Activated T-helper 17 cell treated with anti-CD3 and anti-CD28 coated beads, Interleukin-2, amount 50 U/mL, for 72 hours (primary cell): Measurements from ENCODE around the gene EGLN1. TPM values are rescaled to one million over a fixed set of nuclear protein-coding genes. Genes with fewer than 3 reads are reported as not detected.
"Not testable (repeated sequence)": the region's sequence is repeated elsewhere in the genome, so short reads cannot be mapped to it uniquely, and the experiment has no call there.

Experiments
- ATAC-seq: fragments of 150-1000 bp; cut with Tn5 transposase; replicated peaks from 2 replicates; pipeline ENCODE4 v1.10.0; 2021; ENCODE audit warnings: mild to moderate bottlenecking, moderate library complexity
- H3K27ac Mint-ChIP-seq: one replicate; pipeline ENCODE4 v1.8.0; 2022; ENCODE audit warnings: mixed read lengths
- H3K27me3 Mint-ChIP-seq: one replicate; pipeline ENCODE4 v1.8.0; 2022; ENCODE audit warnings: mixed read lengths
- H3K36me3 Mint-ChIP-seq: one replicate; pipeline ENCODE4 v1.8.0; 2022; ENCODE audit warnings: low read depth, mild to moderate bottlenecking, mixed read lengths
- H3K4me1 Mint-ChIP-seq: one replicate; pipeline ENCODE4 v1.8.0; 2022; ENCODE audit warnings: mixed read lengths
- H3K4me3 Mint-ChIP-seq: one replicate; pipeline ENCODE4 v1.8.0; 2022; ENCODE audit warnings: mild to moderate bottlenecking, mixed read lengths
- H3K9me3 Mint-ChIP-seq: one replicate; pipeline ENCODE4 v1.8.0; 2022; ENCODE audit warnings: mixed read lengths
- total RNA-seq, 2 donors: library from RNA; stranded (reverse); gene quantifications; one replicate each; pipeline ENCODE4 v1.2.3, GENCODE V29; 2022

EGLN1 gene
- total RNA-seq, 2 donors from 2014 or later = 26.5 to 27.3 TPM

DNA sequence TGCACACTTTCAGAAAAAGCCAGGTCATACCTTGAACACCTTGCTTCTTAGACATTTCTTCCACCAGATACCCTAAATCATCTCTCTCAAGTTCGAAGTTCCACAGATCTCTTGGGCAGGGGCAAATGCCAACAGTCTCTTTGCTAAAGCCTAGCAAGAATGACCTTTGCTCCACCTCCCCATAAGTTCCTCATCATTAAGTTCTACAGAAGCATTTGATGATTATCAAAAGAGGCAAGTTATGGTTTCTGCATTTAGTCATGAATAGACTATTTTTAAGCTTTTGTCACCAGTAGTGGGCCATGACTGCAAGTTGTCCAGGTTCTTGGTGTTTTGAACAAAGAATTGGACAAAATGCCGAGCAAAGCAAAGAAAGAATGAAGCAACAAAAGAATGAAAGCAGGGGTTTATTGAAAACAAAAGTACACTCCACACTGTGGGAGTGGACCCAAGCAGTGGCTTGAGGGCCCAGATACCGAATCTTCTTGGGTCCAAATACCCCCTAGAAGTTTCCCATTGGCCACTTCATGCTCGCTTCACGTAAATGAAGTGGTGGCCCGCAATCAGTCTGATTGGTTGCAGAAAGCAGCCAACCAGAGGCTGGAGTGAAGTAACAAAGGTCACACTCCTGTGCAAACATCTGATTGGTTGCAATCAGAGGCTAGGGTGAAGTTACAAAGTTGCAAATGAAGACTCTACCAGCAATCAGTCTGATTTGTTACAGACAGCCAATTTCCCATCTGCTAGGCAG, 9.8 kb upstream of the EGLN1 start:
- Mint-ChIP-seq H3K27me3 (peaks cover 12% of the 10 kb centered on the region), H3K4me3 (no peak overlapping the region), H3K27ac (no peak overlapping the region), H3K4me1 (no peaks in the 10 kb centered on the region), H3K36me3 (no peaks in the 10 kb centered on the region), H3K9me3 (no peaks in the 10 kb centered on the region)
- no peak for ATAC-seq

DNA sequence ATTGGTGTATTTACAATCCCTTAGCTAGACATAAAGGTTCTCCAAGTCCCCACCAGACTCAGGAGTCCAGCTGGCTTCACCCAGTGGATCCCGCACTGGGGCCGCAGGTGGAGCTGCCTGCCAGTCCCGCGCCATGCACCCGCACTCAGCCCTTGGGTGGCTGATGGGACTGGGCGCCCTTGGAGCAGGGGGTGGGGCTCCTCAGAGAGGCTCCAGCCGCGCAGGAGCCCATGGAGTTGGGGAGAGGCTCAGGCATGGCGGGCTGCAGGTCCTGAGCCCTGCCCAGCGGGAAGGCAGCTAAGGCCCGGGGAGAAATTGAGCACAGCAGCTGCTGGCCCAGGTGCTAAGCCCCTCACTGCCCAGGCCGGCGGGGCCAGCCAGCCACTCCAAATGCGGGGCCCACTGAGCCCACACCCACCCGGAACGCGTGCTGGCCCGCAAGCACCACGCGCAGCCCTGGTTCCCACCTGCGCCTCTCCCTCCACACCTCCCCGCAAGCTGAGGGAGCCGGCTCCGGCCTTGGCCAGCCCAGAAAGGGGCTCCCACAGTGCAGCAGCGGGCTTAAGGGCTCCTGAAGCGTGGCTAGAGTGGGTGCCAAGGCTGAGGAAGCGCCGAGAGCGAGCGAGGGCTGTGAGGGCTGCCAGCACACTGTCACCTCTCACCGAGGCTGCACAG, 8.7 kb upstream of the EGLN1 start:
- H3K27me3 Mint-ChIP-seq, H3K36me3 Mint-ChIP-seq, H3K4me1 Mint-ChIP-seq, ATAC-seq, H3K4me3 Mint-ChIP-seq, H3K27ac Mint-ChIP-seq, H3K9me3 Mint-ChIP-seq: not testable (repeated sequence)

DNA sequence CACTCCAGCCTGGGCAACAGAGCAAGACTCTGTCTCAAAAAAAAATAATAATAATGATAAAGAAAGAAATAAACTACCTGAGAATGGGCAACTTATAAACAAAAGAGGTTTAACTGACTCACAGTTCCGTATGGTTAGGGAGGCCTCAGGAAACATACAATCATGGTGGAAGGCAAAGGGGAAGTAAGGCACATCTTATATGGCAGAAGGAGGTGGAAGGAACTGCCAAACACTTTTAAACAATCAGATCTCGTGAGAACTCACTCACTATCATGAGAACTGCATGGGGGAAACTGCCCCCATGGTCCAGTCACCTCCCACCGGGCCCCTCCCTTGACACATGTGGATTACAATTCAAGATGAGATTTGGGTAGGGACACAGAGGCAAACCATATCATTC, 6.3 kb upstream of the EGLN1 start:
- ATAC-seq = no peak
- Mint-ChIP-seq H3K4me1 (no peaks in the 10 kb centered on the region), H3K27me3 (peaks cover 4% of the 10 kb centered on the region), H3K36me3 (no peaks in the 10 kb centered on the region), H3K4me3 (no peak overlapping the region), H3K27ac (no peak overlapping the region), H3K9me3 (no peaks in the 10 kb centered on the region)

- no peaks in the 10 kb centered on the region for H3K27me3 Mint-ChIP-seq
- no peaks in the 10 kb centered on the region for H3K4me1 Mint-ChIP-seq
- no peaks in the 10 kb centered on the region for H3K9me3 Mint-ChIP-seq
- peaks cover 10% of the 10 kb centered on the region for H3K36me3 Mint-ChIP-seq
- ATAC-seq = no peak
- H3K27ac Mint-ChIP-seq = no peak overlapping the region
- H3K4me3 Mint-ChIP-seq = no peak overlapping the region
Observed at GRCh38 chr1:231424950-231425805, 3.1 kb upstream of the EGLN1 start.

- no peak for ATAC-seq
- H3K27ac Mint-ChIP-seq = no peak overlapping the region
- H3K9me3 Mint-ChIP-seq = no peaks in the 10 kb centered on the region
- no peaks in the 10 kb centered on the region for H3K27me3 Mint-ChIP-seq
- H3K36me3 Mint-ChIP-seq = peaks cover 26% of the 10 kb centered on the region
- H3K4me3 Mint-ChIP-seq = peak overlapping the region; percentile 80
- peaks cover 10% of the 10 kb centered on the region for H3K4me1 Mint-ChIP-seq
Observed at GRCh38 chr1:231423648-231424047, 1.6 kb upstream of the EGLN1 start.

- peak overlapping the region; percentile 80 for H3K4me3 Mint-ChIP-seq
- H3K9me3 Mint-ChIP-seq = no peaks in the 10 kb centered on the region
- no peaks in the 10 kb centered on the region for H3K27me3 Mint-ChIP-seq
- no peak for ATAC-seq
- peaks cover 16% of the 10 kb centered on the region for H3K4me1 Mint-ChIP-seq
- H3K36me3 Mint-ChIP-seq = peaks cover 34% of the 10 kb centered on the region
- H3K27ac Mint-ChIP-seq = peak overlapping the region; percentile 84
Observed at GRCh38 chr1:231422798-231423309, 767 bp upstream of the EGLN1 start.

GRCh38 chr1:231421546-231421970, 529 bp downstream of the EGLN1 start:
- H3K4me3 Mint-ChIP-seq = peak overlapping the region; percentile 90
- peaks cover 27% of the 10 kb centered on the region for H3K4me1 Mint-ChIP-seq
- no peaks in the 10 kb centered on the region for H3K27me3 Mint-ChIP-seq
- H3K27ac Mint-ChIP-seq = no peak overlapping the region
- ATAC-seq = peak; percentile 39
- H3K36me3 Mint-ChIP-seq = peaks cover 47% of the 10 kb centered on the region
- no peaks in the 10 kb centered on the region for H3K9me3 Mint-ChIP-seq

GRCh38 chr1:231420959-231421545, 1.0 kb downstream of the EGLN1 start:
- Mint-ChIP-seq H3K4me1 (peaks cover 28% of the 10 kb centered on the region), H3K36me3 (peaks cover 52% of the 10 kb centered on the region)
- ATAC-seq = peak; percentile 2

DNA sequence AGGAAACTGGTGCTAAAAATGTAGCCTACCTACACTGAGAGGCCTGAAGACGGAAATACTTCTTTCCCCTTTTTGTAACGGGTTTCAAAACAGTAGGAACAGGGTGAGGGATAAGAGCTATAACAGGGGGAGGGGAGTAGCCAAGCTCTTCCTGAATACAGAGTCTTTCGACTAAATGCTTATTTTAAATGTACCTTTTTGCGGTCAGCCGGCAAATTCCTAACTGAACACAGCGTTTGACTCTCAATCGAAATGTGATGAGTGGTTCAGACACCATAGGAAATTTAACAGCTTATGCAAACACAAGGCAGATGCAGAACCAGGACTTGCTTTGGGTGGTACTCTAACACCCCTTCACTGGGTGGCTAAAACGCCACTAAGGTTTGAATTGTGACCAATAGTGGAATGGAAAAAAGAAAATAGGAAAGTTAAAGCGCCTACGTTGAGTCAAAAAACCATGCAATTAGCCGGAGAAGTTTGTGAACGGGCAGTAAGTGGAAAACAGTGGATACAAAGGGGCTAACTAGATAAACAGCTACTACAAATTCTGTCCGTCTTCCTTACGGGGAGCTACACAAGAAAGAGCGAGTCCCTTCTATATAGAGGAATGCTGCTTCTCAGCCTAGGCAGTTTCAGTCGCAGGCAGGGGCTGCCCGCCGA, 1.7 kb downstream of the EGLN1 start:
- Mint-ChIP-seq H3K27ac (peak overlapping the region; percentile 81), H3K27me3 (no peaks in the 10 kb centered on the region), H3K36me3 (peaks cover 58% of the 10 kb centered on the region), H3K9me3 (no peaks in the 10 kb centered on the region), H3K4me1 (peaks cover 28% of the 10 kb centered on the region), H3K4me3 (peak overlapping the region; percentile 90)
- no peak for ATAC-seq

More at GRCh38 chr1:231420959-231421545, 1.0 kb downstream of the EGLN1 start:
- peak overlapping the region; percentile 81 for H3K27ac Mint-ChIP-seq
- H3K27me3 Mint-ChIP-seq = no peaks in the 10 kb centered on the region
- H3K4me3 Mint-ChIP-seq = peak overlapping the region; percentile 90
- H3K9me3 Mint-ChIP-seq = no peaks in the 10 kb centered on the region

DNA sequence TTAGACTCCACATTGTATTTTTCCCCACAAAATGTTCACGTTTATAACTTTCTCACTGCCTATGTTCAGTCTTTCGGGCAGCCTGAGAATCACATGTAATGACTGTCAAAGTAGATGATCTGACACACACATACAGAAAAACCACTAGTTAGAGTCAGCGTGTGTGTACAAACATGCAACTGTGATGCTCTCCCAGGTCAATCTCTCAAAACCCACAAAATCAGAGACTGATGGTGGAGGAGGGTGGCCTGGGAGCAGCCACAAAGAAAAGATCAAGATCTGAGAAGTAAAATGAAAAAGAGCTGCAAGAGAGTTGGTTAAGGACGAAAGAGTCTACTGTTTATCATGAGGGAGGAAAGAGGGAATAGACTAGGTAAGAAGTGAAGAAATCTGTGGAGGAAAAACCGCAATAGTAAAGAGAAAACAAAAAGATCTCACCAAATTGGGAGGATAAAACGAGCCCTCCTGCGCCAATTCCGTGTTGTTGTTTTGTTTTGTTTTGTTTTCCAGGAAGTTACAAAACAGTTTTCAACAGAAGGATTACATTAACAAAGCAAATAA, 2.3 kb downstream of the EGLN1 start:
- Mint-ChIP-seq H3K27ac (peak overlapping the region; percentile 81), H3K9me3 (no peaks in the 10 kb centered on the region), H3K36me3 (peaks cover 64% of the 10 kb centered on the region), H3K27me3 (no peaks in the 10 kb centered on the region), H3K4me3 (peak overlapping the region; percentile 90), H3K4me1 (peaks cover 28% of the 10 kb centered on the region)
- peak; percentile 13 for ATAC-seq

DNA sequence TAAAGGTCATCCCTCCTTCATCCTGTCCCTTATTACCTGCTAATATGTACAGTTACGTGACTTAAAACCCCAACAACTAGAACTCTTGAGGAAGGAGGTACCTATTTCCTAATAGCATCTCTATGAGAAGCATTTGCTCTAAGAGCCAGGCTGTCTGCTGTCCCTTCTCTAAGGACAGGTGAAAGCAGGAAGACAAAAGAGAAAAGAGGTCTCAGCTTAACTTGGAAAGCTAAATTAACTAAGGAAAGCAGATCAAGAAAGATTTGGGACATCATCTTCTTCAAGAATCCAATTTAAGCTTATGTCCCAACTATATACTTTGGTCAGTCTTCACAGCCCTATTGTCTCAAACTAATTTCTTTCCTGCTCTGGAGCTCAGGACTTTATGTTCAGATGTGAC, 2.9 kb downstream of the EGLN1 start:
- peak overlapping the region; percentile 90 for H3K4me3 Mint-ChIP-seq
- H3K36me3 Mint-ChIP-seq = peaks cover 71% of the 10 kb centered on the region
- peaks cover 32% of the 10 kb centered on the region for H3K4me1 Mint-ChIP-seq
- H3K9me3 Mint-ChIP-seq = no peaks in the 10 kb centered on the region
- H3K27me3 Mint-ChIP-seq = no peaks in the 10 kb centered on the region
- H3K27ac Mint-ChIP-seq = no peak overlapping the region
- ATAC-seq = no peak

DNA sequence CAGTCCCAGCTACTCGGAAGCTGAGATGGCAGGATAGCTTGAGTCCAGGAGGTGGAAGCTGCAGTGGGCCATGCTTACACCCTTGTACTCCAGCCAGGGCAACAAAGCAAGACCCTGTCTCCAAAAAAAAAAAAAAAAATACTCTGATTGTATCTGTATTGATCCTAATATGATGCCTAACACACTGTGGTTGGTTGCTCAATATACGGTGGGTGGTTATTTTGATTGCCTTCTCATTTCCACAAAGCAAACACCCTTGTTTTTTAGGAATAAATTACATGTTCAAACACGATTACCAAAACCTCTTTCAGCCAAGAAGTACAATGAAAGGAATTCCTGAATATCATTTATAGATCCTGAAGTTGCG, 3.4 kb downstream of the EGLN1 start:
- H3K36me3 Mint-ChIP-seq = peaks cover 75% of the 10 kb centered on the region
- no peak for ATAC-seq
- peak overlapping the region; percentile 20 for H3K27ac Mint-ChIP-seq
- peak overlapping the region; percentile 90 for H3K4me3 Mint-ChIP-seq
- no peaks in the 10 kb centered on the region for H3K9me3 Mint-ChIP-seq
- no peaks in the 10 kb centered on the region for H3K27me3 Mint-ChIP-seq
- H3K4me1 Mint-ChIP-seq = peaks cover 36% of the 10 kb centered on the region

DNA sequence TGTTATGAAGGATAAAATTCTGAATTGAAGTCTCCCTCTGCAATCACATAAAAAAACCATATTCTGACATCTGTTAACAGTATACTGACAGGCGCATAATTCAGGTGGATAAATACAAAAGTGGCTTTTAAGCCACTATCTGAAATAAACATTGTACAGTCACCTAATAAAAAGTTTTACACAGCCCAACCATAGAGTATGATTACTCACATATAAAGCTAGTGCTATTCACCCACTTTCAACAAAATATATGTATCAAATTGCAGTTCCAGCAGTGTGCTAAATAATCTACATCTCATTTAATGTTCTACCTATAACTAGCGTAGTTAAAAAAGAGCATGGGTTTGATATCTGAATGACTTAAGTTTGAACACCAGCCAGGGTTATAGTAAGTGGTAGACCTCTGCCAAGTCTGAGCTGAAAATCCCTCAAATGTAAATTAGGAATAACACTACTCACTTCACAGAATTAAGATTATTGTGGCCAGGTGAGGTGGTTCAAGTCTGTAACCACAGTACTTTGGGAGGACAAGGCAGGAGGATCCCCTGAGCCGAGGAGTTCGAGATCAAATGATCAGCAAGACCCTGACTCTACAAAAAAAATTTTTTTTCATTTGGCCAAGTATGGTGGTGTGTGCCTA, 3.9 kb downstream of the EGLN1 start:
- Mint-ChIP-seq H3K4me1 (peaks cover 41% of the 10 kb centered on the region), H3K27me3 (no peaks in the 10 kb centered on the region), H3K4me3 (peak overlapping the region; percentile 90), H3K36me3 (peaks cover 80% of the 10 kb centered on the region), H3K27ac (peak overlapping the region; percentile 20), H3K9me3 (no peaks in the 10 kb centered on the region)
- no peak for ATAC-seq
